Tibial nerve (tissue), 4 donors: ENCODE data around the gene KLF11.

Experiments
- EP300 ChIP-seq, 2 donors: sonication (generic); formaldehyde crosslinking; IDR thresholded peaks; one replicate each; pipeline ENCODE4 v1.6.1; 2017; ENCODE audit warnings: antibody characterized with exemption in 2 of 2, mild to moderate bottlenecking in 1 of 2
- POLR2A ChIP-seq, 2 donors: fragments of 450-650 bp; IDR thresholded peaks; one replicate each; pipeline ENCODE4 v1.6.1; 2017; ENCODE audit warnings: antibody characterized with exemption in 2 of 2, mild to moderate bottlenecking in 2 of 2, moderate library complexity in 2 of 2
- TF ChIP-seq, protein P1 (sequence below), 5 experiments: fragments of 200-600 bp in 3 of 5; fragments of 450-650 bp in 2 of 5; sonication (generic) in 3 of 5; IDR thresholded peaks; one replicate each; pipeline ENCODE4 v1.5.1; 2016 to 2019; ENCODE audit warnings: antibody characterized with exemption in 5 of 5, mild to moderate bottlenecking in 3 of 5, moderate library complexity in 2 of 5

DNA sequence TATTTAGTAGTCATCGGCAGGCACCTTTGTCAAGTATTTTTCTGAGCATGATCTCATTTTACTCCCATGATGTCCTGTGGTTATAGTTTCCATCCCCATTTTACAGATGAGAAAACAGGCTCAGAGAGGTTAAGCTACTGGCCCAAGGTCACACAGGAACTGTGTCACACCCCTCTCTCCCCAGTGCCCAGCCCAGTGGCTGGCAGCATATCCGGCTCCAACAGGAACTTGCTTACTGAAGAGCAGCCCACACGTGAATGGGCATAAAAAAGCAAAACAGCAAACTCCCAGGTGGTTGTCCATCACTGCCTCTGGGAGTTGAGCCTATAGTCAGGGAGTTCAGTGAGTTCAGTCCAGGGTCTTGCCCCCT is 8.3 kb upstream of the KLF11 start:
- TF ChIP-seq, protein P1, sequence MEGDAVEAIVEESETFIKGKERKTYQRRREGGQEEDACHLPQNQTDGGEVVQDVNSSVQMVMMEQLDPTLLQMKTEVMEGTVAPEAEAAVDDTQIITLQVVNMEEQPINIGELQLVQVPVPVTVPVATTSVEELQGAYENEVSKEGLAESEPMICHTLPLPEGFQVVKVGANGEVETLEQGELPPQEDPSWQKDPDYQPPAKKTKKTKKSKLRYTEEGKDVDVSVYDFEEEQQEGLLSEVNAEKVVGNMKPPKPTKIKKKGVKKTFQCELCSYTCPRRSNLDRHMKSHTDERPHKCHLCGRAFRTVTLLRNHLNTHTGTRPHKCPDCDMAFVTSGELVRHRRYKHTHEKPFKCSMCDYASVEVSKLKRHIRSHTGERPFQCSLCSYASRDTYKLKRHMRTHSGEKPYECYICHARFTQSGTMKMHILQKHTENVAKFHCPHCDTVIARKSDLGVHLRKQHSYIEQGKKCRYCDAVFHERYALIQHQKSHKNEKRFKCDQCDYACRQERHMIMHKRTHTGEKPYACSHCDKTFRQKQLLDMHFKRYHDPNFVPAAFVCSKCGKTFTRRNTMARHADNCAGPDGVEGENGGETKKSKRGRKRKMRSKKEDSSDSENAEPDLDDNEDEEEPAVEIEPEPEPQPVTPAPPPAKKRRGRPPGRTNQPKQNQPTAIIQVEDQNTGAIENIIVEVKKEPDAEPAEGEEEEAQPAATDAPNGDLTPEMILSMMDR (IDR thresholded peaks at IDR 0.05): no peak
- no peak for TF ChIP-seq POLR2A (IDR thresholded peaks at IDR 0.05)
- no peak for TF ChIP-seq EP300 (IDR thresholded peaks at IDR 0.05)
